IPS-18a (cell line): ENCODE data around the gene RNASE1.

Experiments
- H3K27ac ChIP-seq: one replicate; pipeline ENCODE4 v1.5.1; 2013; ENCODE audit warnings: low read length
- H3K27me3 ChIP-seq: one replicate; pipeline ENCODE4 v1.6.1; 2013; ENCODE audit warnings: mild to moderate bottlenecking, low read length; ENCODE audit not compliant: control insufficient read depth, insufficient read depth
- H3K36me3 ChIP-seq: one replicate; pipeline ENCODE4 v1.6.1; 2013; ENCODE audit warnings: low read depth, low read length; ENCODE audit not compliant: control insufficient read depth
- H3K4me1 ChIP-seq: one replicate; pipeline ENCODE4 v1.6.1; 2013; ENCODE audit warnings: low read depth, low read length; ENCODE audit not compliant: control insufficient read depth
- H3K4me3 ChIP-seq: one replicate; pipeline ENCODE4 v1.5.1; 2013; ENCODE audit warnings: low read length
- H3K9ac ChIP-seq: one replicate; pipeline ENCODE4 v1.6.1; 2013; ENCODE audit warnings: mild to moderate bottlenecking, low read length, moderate library complexity
- H3K9me3 ChIP-seq: one replicate; pipeline ENCODE4 v1.6.1; 2013; ENCODE audit warnings: low read depth, low read length; ENCODE audit not compliant: control insufficient read depth

The RNASE1 gene

GRCh38 chr14:20803223-20803622, 579 bp upstream of the RNASE1 start:
- no peak overlapping the region for H3K4me3 ChIP-seq
- no peak overlapping the region for H3K27ac ChIP-seq
- peaks cover 18% of the 10 kb centered on the region for H3K4me1 ChIP-seq
- no peaks in the 10 kb centered on the region for H3K36me3 ChIP-seq
- H3K27me3 ChIP-seq = no peaks in the 10 kb centered on the region
- no peaks in the 10 kb centered on the region for H3K9me3 ChIP-seq
- H3K9ac ChIP-seq = no peak overlapping the region

GRCh38 chr14:20801726-20802125, 918 bp downstream of the RNASE1 start:
- no peak overlapping the region for H3K27ac ChIP-seq
- no peak overlapping the region for H3K9ac ChIP-seq
- H3K36me3 ChIP-seq = no peaks in the 10 kb centered on the region
- no peaks in the 10 kb centered on the region for H3K9me3 ChIP-seq
- peaks cover 18% of the 10 kb centered on the region for H3K4me1 ChIP-seq
- H3K27me3 ChIP-seq = no peaks in the 10 kb centered on the region
- no peak overlapping the region for H3K4me3 ChIP-seq

GRCh38 chr14:20799892-20800544, 2.6 kb downstream of the RNASE1 start:
- Histone ChIP-seq H3K4me3 (peak overlapping the region; percentile 30), H3K27me3 (no peaks in the 10 kb centered on the region), H3K9me3 (no peaks in the 10 kb centered on the region), H3K9ac (peak overlapping the region; percentile 36), H3K36me3 (no peaks in the 10 kb centered on the region), H3K27ac (no peak overlapping the region), H3K4me1 (peaks cover 18% of the 10 kb centered on the region)

- no peaks in the 10 kb centered on the region for H3K36me3 ChIP-seq
- H3K9me3 ChIP-seq = no peaks in the 10 kb centered on the region
- H3K4me1 ChIP-seq = peaks cover 20% of the 10 kb centered on the region
- H3K27ac ChIP-seq = no peak overlapping the region
- peak overlapping the region; percentile 30 for H3K4me3 ChIP-seq
- H3K9ac ChIP-seq = peak overlapping the region; percentile 36
- H3K27me3 ChIP-seq = no peaks in the 10 kb centered on the region
Observed at GRCh38 chr14:20799456-20799891, 3.2 kb downstream of the RNASE1 start.

GRCh38 chr14:20798932-20799331, 3.7 kb downstream of the RNASE1 start:
- no peaks in the 10 kb centered on the region for H3K27me3 ChIP-seq
- peaks cover 18% of the 10 kb centered on the region for H3K4me1 ChIP-seq
- no peaks in the 10 kb centered on the region for H3K36me3 ChIP-seq
- H3K4me3 ChIP-seq = no peak overlapping the region
- no peaks in the 10 kb centered on the region for H3K9me3 ChIP-seq
- H3K9ac ChIP-seq = peak overlapping the region; percentile 36
- H3K27ac ChIP-seq = no peak overlapping the region

- H3K9ac ChIP-seq = no peak overlapping the region
- no peak overlapping the region for H3K27ac ChIP-seq
- H3K27me3 ChIP-seq = no peaks in the 10 kb centered on the region
- H3K4me3 ChIP-seq = no peak overlapping the region
- H3K36me3 ChIP-seq = no peaks in the 10 kb centered on the region
- peaks cover 18% of the 10 kb centered on the region for H3K4me1 ChIP-seq
- no peaks in the 10 kb centered on the region for H3K9me3 ChIP-seq
Observed at GRCh38 chr14:20798318-20798717, 4.3 kb downstream of the RNASE1 start.

- H3K9ac ChIP-seq = no peak overlapping the region
Observed at GRCh38 chr14:20797164-20797563, 5.5 kb downstream of the RNASE1 start.

GRCh38 chr14:20794644-20795369, 7.8 kb downstream of the RNASE1 start:
- no peak overlapping the region for H3K9ac ChIP-seq
- H3K4me3 ChIP-seq = no peak overlapping the region
- peaks cover 8% of the 10 kb centered on the region for H3K4me1 ChIP-seq
- H3K36me3 ChIP-seq = no peaks in the 10 kb centered on the region
- no peak overlapping the region for H3K27ac ChIP-seq
- H3K9me3 ChIP-seq = no peaks in the 10 kb centered on the region
- no peaks in the 10 kb centered on the region for H3K27me3 ChIP-seq

More at GRCh38 chr14:20797164-20797563, 5.5 kb downstream of the RNASE1 start:
- Histone ChIP-seq H3K27ac (no peak overlapping the region), H3K4me3 (no peak overlapping the region), H3K9me3 (no peaks in the 10 kb centered on the region), H3K27me3 (no peaks in the 10 kb centered on the region), H3K4me1 (peaks cover 18% of the 10 kb centered on the region), H3K36me3 (no peaks in the 10 kb centered on the region)

- Histone ChIP-seq H3K36me3 (no peaks in the 10 kb centered on the region), H3K4me3 (no peak overlapping the region), H3K9me3 (no peaks in the 10 kb centered on the region), H3K27me3 (no peaks in the 10 kb centered on the region), H3K9ac (no peak overlapping the region), H3K27ac (no peak overlapping the region), H3K4me1 (peaks cover 4% of the 10 kb centered on the region)
Observed at GRCh38 chr14:20792556-20792955, 10.1 kb downstream of the RNASE1 start.

- Histone ChIP-seq H3K9me3 (no peaks in the 10 kb centered on the region), H3K27ac (no peak overlapping the region), H3K4me1 (peaks cover 4% of the 10 kb centered on the region), H3K9ac (no peak overlapping the region), H3K4me3 (no peak overlapping the region), H3K27me3 (no peaks in the 10 kb centered on the region), H3K36me3 (no peaks in the 10 kb centered on the region)
Observed at GRCh38 chr14:20791597-20791996, 11.0 kb downstream of the RNASE1 start.

- Histone ChIP-seq H3K9me3 (no peaks in the 10 kb centered on the region), H3K4me1 (peaks cover 4% of the 10 kb centered on the region), H3K27ac (no peak overlapping the region), H3K36me3 (no peaks in the 10 kb centered on the region), H3K9ac (no peak overlapping the region), H3K27me3 (no peaks in the 10 kb centered on the region), H3K4me3 (no peak overlapping the region)
Observed at GRCh38 chr14:20791187-20791586, 11.5 kb downstream of the RNASE1 start.
